Adrenal gland (tissue), 12 donors: Measurements from ENCODE around the gene KIF11. TPM values are rescaled to one million over a fixed set of nuclear protein-coding genes. Genes with fewer than 3 reads are reported as not detected.

Experiments used
- DNase-seq, 7 donors: peaks; one replicate each; pipeline ENCODE4 v3.0.0-alpha.2; 2019 to 2020
- H3K27ac ChIP-seq, 5 donors: fragments of 200-600 bp; sonication (generic) in 4 of 5; 1 replicate in 3 of 5; 2 replicates in 2 of 5; pipeline versions ENCODE4 v1.5.1 to v1.8.0; 2016 to 2020; ENCODE audit warnings: mild to moderate bottlenecking in 1 of 5
- H3K27me3 ChIP-seq: fragments of 200-600 bp; 2 replicates; pipeline ENCODE4 v1.8.0; 2021
- H3K36me3 ChIP-seq, 2 donors: fragments of 200-600 bp; replicated peaks in 1 of 2; 1 replicate in 1 of 2; 2 replicates in 1 of 2; pipeline versions ENCODE4 v1.5.1 to v1.8.0; 2018 to 2022
- H3K4me1 ChIP-seq, 2 donors: fragments of 200-600 bp; replicated peaks in 1 of 2; 1 replicate in 1 of 2; 2 replicates in 1 of 2; pipeline versions ENCODE4 v1.5.1 to v1.8.0; 2018 to 2021
- H3K4me3 ChIP-seq, 4 donors: fragments of 200-600 bp; sonication (generic) in 3 of 4; one replicate each; pipeline ENCODE4 v1.5.1; 2016 to 2018
- H3K9me3 ChIP-seq, 3 donors: fragments of 200-600 bp; sonication (generic) in 1 of 3; replicated peaks in 1 of 3; 1 replicate in 2 of 3; 2 replicates in 1 of 3; pipeline versions ENCODE4 v1.5.1 to v1.8.0; 2016 to 2021
- CTCF ChIP-seq, 6 experiments: fragments of 450-650 bp in 4 of 6; fragments of 200-600 bp in 2 of 6; sonication (generic) in 1 of 6; IDR thresholded peaks; 1 replicate in 5 of 6; 2 replicates in 1 of 6; pipeline versions ENCODE4 v1.5.1 to v1.8.0; 2016 to 2021; ENCODE audit warnings: antibody characterized with exemption in 6 of 6, mild to moderate bottlenecking in 2 of 6, moderate library complexity in 1 of 6
- POLR2A ChIP-seq, 2 donors: fragments of 450-650 bp; IDR thresholded peaks; one replicate each; pipeline ENCODE4 v1.6.1; 2017; ENCODE audit warnings: antibody characterized with exemption in 2 of 2, mild to moderate bottlenecking in 2 of 2, moderate library complexity in 1 of 2
- WGBS, 4 donors: extraction: QIAGEN DNeasy Blood & Tissue Kit in 2 of 4; methylation state at CpG; one replicate each; pipeline versions ENCODE4 v1.1.5 to v1.1.7; 2013 to 2017; 5-methylcytosine and 5-hydroxymethylcytosine counted together
- intact Hi-C, 2 donors: fragments of 100-400 bp; cut with DNase I; formaldehyde crosslinking; loops; one replicate each; pipeline versions ENCODE4 v1.14.1 to v1.15.0; 2022 to 2023
- polyA plus RNA-seq, 3 donors: library from polyadenylated mRNA; stranded (reverse); fragments of 200-250 nt in 2 of 3; fragments of 350-450 nt in 1 of 3; fragmentation: Illumina TruSeq in 1 of 3; extraction: RNeasy Lipid Tissue Mini Kit (QIAGEN cat#74804) in 1 of 3; gene quantifications; one replicate each; pipeline ENCODE4 v1.2.3, GENCODE V29; 2013 to 2014
- total RNA-seq, 9 donors: library from RNA; depleted of rRNA in 4 of 9; stranded (reverse); fragments of >200 nt in 4 of 9; fragments of 120-200 nt in 1 of 9; fragmentation: NEBNext Ultra II Directional in 1 of 9; extraction: Animal tissue kit (Norgen Biotek cat#: 25700) in 1 of 9; gene quantifications; one replicate each; pipeline versions ENCODE4 v1.1.0 to v1.2.4, GENCODE V29; 2013 to 2023
- donor health status: healthy with polysubstance abuse.
- donor health status: Bipolar disorder and iron deficiency.
- donor health status: DM: yes; HTN: yes; CAD: no.
- donor health status: DM: no; HTN: no; CAD: no.
- donor health status: DM: no; HTN: no; CAD: no.
- donor health status: DM: yes; HTN: yes; CAD: no.

The KIF11 gene
- total and polyA plus RNA-seq, 12 donors = 0.30 to 11.6 (median 1.4) TPM

GRCh38 chr10:92662848-92663247 is 69.9 kb downstream of the KIF11 start:
- peaks cover 0 to 12% (median 10%) of the 10 kb centered on the region in 3 donors for H3K9me3 ChIP-seq
- no peaks in the 10 kb centered on the region for H3K36me3 ChIP-seq
- no peaks in the 10 kb centered on the region for H3K27me3 ChIP-seq
- TF ChIP-seq POLR2A (IDR thresholded peaks at IDR 0.05) (no peak), CTCF (IDR thresholded peaks at IDR 0.05) (no peak)
- H3K4me1 ChIP-seq = no peaks in the 10 kb centered on the region
- DNase-seq = no peak
- no peak overlapping the region for H3K4me3 ChIP-seq
- intact Hi-C loops = no loop called here
- no peak overlapping the region for H3K27ac ChIP-seq

GRCh38 chr10:92664322-92664721 is 71.4 kb downstream of the KIF11 start:
- TF ChIP-seq POLR2A (IDR thresholded peaks at IDR 0.05) (no peak), CTCF (IDR thresholded peaks at IDR 0.05) (no peak)
- no peak overlapping the region for H3K27ac ChIP-seq
- H3K4me3 ChIP-seq = no peak overlapping the region
- H3K27me3 ChIP-seq = no peaks in the 10 kb centered on the region
- no peak for DNase-seq
- H3K4me1 ChIP-seq = no peaks in the 10 kb centered on the region
- no peaks in the 10 kb centered on the region for H3K36me3 ChIP-seq
- intact Hi-C loops = no loop called here
- peaks cover 0 to 12% (median 10%) of the 10 kb centered on the region in 3 donors for H3K9me3 ChIP-seq

DNA sequence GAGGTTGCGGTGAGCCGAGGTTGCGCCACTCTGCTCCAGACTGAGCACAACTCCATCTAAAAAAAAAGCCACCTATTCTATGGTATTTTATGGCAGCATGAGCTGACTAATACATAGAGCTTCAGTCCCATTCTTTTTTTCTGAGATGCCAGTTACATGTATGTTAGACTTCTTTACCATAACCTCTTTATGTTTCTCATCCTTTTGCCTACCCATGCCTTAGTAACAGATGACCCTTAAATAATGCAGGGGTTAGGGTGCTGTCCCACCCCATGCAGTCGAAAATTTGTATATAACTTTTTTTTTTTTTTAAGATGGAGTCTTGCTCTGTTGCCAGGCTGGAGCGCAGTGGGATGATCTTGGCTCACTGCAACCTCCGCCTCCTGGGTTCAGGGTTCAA is 74.1 kb downstream of the KIF11 start:
- Histone ChIP-seq H3K27me3 (no peaks in the 10 kb centered on the region), H3K9me3 (peaks cover 0 to 12% (median 10%) of the 10 kb centered on the region in 3 donors), H3K27ac (no peak overlapping the region), H3K4me1 (no peaks in the 10 kb centered on the region), H3K4me3 (no peak overlapping the region), H3K36me3 (no peaks in the 10 kb centered on the region)
- TF ChIP-seq POLR2A (IDR thresholded peaks at IDR 0.05) (no peak), CTCF (IDR thresholded peaks at IDR 0.05) (no peak)
- intact Hi-C loops = no loop called here
- no peak for DNase-seq
- 94 to 96% (median 94%) methylated on average over 6 of the region's 6 CpGs for WGBS, 4 donors

GRCh38 chr10:92677708-92678107 is 84.8 kb downstream of the KIF11 start:
- Histone ChIP-seq H3K9me3 (no peaks in the 10 kb centered on the region), H3K4me1 (no peaks in the 10 kb centered on the region), H3K27me3 (no peaks in the 10 kb centered on the region), H3K27ac (no peak overlapping the region), H3K4me3 (no peak overlapping the region), H3K36me3 (no peaks in the 10 kb centered on the region)
- intact Hi-C loops = no loop called here
- no peak for TF ChIP-seq CTCF (IDR thresholded peaks at IDR 0.05)
- no peak for TF ChIP-seq POLR2A (IDR thresholded peaks at IDR 0.05)
- no peak for DNase-seq
